HG03280 (cell line): ENCODE measurements around the gene RPS21.

Experiments used
- ATAC-seq: cut with Tn5 transposase; IDR thresholded peaks from one replicate; pipeline ENCODE4 v1.9.1; 2021; ENCODE audit warnings: mild to moderate bottlenecking, moderate library complexity; ENCODE audit not compliant: unreplicated experiment

The RPS21 gene

DNA sequence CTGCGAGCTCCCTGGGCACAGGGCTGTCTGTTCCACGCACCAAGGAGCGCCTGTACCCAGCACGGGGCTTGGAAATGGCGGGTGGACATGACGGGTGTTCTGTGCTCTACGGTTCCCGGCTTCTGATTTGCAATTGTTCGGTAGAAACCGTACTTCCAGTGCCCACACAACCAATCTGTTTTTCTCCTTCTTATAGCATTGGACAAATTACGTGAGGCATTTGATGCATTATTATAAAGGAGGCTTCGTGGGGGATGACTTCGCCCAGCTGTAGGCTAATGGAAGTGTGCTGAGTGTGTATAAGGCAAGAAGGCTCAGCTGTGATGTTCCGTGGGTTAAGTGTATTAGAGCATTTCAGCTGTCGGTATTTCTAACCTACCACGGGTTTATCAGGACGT is 9.8 kb upstream of the RPS21 start:
- ATAC-seq: no peak

- ATAC-seq: no peak
Measured at GRCh38 chr20:62377615-62378178, 9.2 kb upstream of the RPS21 start.

DNA sequence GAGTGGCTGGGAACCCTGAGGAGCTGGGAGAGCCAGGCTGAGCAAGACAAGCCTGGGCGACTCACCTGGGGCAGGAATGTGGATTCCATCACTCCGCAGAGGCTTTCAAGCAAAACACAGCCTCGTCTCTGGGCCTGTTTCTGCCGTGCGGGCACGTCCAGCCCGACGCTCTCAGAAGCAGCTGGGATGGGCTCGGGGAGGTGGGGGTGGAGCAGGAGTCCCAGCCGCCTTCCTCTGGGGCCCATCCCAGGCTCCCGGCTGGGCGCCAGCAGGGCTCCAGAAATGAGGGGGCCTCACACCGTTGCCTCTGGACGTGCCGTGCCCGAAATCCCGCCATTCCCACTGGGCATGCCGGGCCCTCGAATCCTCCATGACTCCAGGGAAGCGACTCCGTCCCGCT is 8.7 kb upstream of the RPS21 start:
- no peak for ATAC-seq

DNA sequence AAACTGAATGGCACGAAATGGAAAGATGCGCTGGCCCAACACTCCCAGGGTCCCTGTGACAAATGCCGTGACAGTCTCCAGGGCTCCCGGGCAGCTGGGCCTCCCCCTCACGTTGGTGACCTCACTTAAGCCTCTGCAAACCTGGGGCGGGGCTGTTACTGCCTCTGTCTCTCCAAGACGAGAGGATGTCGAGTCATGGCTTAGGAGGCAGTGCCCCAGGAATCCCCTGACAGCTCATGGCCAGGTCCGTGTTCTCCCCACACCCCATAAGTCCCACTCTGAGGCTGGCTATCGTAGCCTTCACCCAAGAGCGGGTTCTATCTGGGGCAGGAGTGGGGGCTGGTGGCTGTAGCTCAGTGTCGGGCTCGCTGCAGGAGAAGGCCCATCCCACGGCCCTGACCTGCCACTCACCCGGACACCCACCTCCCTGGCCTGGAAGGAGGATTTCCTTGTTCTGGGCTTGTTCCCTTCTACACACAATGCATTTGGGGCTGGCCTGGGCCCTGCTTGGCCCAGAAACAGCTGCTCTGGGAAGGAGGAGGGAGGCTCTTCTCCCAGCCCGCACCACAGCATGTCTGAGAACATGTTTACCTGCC is 5.6 kb upstream of the RPS21 start:
- ATAC-seq: no peak

- ATAC-seq: no peak
Measured at GRCh38 chr20:62381842-62382241, 5.1 kb upstream of the RPS21 start.

DNA sequence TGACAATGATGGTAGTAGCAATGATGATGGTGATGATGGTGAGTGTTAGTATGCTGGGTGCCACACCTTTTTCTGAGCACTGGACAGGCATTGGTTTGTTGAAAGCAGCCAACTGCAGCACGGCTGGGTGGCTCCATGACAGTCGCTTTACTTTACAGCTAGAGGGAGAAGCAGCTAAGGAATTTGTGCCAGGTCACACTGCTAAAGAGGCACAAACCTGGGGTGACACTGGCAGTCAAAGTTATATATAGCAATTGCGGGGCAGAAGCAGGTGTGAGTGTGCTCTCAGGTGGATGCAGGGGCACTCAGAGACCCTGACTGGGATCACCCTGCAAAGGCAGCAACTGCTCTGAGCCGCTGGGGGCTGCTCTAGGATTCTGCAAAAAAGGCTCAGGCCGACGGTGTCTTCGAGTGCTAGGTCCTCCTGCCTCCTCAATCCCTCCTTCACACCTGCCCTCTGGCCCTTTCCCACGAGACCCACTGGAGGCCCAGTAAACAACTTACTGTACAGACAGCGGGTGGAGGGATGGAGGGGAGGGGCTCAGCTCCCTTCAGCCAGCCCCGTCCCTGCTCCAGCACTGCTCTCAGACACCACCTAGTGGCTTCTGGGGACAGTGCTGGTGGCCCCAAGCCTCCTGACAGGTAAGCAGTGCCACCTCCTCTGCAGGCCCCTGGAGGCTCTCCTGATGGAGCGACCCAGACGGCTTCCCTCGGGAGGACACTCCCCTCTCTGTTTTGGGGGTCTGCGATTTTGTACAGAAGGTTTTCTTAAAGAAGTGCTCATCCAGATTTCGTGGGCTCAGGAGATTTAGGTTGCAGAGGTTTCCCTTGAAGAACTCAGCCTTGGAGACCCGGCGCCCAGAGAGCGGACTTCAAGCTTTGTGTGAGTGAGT is 4.4 kb upstream of the RPS21 start:
- no peak for ATAC-seq

DNA sequence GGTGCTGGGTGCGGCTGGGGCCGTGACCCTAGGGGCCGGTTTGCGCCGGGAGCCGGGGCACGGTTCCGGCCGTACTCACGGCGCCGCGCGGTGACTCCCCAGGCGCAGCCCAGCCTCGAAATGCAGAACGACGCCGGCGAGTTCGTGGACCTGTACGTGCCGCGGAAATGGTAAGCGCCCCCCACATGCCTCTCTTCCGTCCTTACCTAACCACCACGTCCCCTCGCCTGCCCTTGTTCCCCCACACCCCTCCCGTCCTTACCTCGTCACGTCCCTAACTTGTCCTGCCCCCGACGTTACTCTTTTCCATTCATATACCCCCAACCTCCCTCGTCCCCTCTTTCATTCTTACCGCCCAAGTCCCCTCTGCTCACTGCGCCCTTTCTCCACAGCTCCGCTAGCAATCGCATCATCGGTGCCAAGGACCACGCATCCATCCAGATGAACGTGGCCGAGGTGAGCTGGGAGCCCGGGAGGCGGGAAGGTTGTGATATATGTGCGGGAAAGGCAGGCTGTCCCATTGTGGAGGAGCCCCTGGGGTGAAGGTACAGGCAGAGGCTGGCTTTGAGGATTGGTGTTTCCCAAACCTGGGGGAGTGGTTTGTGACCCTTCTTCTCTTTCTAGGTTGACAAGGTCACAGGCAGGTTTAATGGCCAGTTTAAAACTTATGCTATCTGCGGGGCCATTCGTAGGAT is 463 bp downstream of the RPS21 start:
- no peak for ATAC-seq

GRCh38 chr20:62387933-62388635 is 1.2 kb downstream of the RPS21 start:
- no peak for ATAC-seq

DNA sequence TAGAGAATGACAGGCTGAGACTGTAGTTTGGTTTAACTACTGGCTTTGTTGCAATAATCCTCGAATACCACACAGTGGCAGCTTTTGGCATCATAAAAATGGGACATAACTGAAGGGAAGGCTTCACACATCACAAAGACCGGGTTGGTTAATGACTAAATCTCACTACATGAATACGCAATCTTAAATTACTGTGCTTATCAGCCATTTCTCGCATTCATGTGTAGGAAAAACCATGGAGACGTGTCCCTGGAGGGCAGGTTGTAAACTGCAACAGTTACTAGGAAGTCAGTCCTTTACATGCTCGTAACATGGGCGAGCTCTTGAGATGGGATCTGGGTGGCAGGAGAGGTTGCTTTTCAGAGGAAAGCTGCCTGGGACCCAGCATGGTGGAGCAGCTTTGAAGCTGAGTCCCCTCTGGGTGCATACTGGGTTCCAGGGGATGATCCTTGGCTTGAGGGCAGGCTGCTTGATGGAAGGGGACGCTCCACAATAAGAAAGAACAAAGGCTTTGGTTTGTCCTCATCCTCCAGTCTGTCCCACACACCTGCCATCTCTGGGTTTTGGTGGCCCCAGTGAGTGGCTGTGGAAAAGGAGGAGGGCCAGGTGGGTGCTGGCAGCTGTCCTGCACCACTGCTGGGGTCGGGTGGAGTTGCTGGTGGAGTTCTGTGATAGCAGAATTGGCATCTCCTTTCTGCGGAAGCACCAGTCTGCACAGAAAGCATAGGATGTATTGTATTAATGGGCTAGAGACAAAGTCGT is 2.1 kb downstream of the RPS21 start:
- no peak for ATAC-seq

GRCh38 chr20:62389601-62390087 is 2.7 kb downstream of the RPS21 start:
- no peak for ATAC-seq

- ATAC-seq: no peak
Measured at GRCh38 chr20:62390317-62391164, 3.6 kb downstream of the RPS21 start.

DNA sequence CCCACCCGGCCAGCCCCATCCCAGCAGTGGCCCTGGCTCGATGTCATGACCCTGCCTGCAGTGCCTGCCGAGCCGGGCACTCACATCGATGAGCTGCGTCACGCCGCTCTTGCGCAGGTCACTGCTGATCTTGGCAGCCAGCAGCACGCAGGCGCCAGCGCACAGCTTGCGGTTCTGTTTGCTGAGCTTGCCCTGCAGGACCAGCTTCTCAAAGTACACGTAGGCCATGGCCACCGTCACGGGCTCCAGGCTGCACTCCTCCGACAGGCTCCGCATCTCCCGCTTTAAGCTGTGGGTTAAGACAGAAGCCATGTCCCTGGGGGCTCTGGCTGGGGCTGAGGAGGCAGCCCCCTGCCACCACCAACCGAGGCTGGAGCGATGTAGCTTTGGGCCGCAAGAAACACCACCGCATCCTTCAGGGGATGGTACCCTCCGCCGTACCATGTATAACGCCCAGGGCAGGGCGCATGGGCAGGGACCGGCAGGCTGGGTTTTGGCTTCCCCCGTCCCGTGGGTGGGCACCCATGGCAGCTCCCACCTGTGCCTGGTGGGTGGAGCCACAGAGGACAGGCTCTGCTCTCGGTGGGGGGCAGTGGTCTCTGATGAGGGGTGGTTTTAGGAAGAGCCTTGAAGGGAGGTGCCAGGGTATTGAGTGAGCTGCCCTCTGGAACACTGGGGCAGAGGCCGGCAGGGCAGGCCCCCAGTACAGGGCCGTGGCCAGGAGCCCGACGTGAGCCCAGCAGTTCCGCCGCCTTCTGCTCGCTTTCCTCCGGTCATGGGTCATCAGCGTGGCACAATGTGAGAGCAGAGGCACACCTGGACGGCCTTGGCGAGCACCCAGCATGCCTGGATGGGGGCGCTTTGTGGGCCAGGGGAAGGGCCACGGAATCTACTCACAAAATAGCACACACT is 4.5 kb downstream of the RPS21 start:
- no peak for ATAC-seq

GRCh38 chr20:62392077-62392418 is 5.1 kb downstream of the RPS21 start:
- ATAC-seq: no peak

GRCh38 chr20:62392621-62393334 is 5.9 kb downstream of the RPS21 start:
- ATAC-seq: no peak

DNA sequence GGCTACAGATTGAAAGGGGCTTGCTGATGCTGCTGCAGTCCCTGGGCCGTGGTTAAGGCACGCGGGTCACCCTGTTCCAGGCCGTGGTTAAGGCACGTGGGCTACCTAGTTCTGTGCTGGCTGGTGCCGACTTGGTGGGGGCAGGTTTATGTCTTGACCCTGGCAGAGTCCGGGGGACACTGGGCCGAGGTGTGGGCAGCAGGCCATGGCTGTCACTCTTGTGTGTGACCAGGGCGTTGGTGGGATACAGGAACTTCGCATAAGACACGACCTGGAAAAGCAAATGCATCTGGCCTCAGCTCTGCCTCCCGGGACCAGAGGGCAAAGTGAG is 6.4 kb downstream of the RPS21 start:
- ATAC-seq: no peak

DNA sequence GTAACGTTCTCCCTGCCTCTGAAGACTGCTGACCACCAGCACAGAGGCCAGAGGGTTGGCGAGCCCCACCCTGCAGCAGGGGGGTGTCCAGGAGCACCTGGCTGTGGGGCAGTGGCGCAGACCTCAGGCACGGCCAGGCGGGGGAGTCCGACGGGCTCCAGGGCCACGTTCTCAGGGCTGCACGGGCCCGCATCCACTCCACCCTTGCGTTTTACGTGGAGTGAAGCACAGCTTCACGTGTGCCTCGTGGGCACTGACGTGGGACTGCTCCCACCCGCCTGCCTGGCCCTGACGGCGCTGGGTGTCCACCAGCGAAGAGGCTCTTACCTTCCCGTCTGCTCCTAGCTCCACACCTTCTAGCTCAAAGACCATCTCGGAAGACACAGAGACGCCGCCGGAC is 6.9 kb downstream of the RPS21 start:
- no peak for ATAC-seq
